Hepatocyte (in vitro differentiated cells): ENCODE measurements around the gene INO80D. TPM values are rescaled to one million over a fixed set of nuclear protein-coding genes. Genes with fewer than 3 reads are reported as not detected.

Experiments
- DNase-seq: peaks from one replicate; pipeline ENCODE4 v3.0.0-alpha.2; 2016; ENCODE audit warnings: low spot score
- H2AFZ ChIP-seq: fragments of 200-600 bp; sonication (generic); 2 replicates; pipeline ENCODE4 v1.6.0; 2016; ENCODE audit warnings: antibody characterized with exemption, mild to moderate bottlenecking
- H3K27ac ChIP-seq: fragments of 200-600 bp; sonication (generic); 2 replicates; pipeline ENCODE4 v1.5.1; 2016; ENCODE audit warnings: mild to moderate bottlenecking
- H3K27me3 ChIP-seq: fragments of 200-600 bp; sonication (generic); 2 replicates; pipeline ENCODE4 v1.6.1; 2016
- H3K36me3 ChIP-seq: fragments of 200-600 bp; sonication (generic); replicated peaks from 2 replicates; pipeline ENCODE4 v1.5.1; 2016; ENCODE audit warnings: low read depth; ENCODE audit not compliant: insufficient read depth
- H3K4me1 ChIP-seq: fragments of 200-600 bp; sonication (generic); 2 replicates; pipeline ENCODE4 v1.5.1; 2016; ENCODE audit warnings: mild to moderate bottlenecking, moderate library complexity; ENCODE audit not compliant: insufficient read depth
- H3K4me2 ChIP-seq: fragments of 200-600 bp; sonication (generic); 2 replicates; pipeline ENCODE4 v1.6.0; 2016
- H3K4me3 ChIP-seq: fragments of 200-600 bp; sonication (generic); 2 replicates; pipeline ENCODE4 v1.5.1; 2016; ENCODE audit warnings: mild to moderate bottlenecking
- H3K79me2 ChIP-seq: fragments of 200-600 bp; sonication (generic); 2 replicates; pipeline ENCODE4 v1.6.0; 2017; ENCODE audit warnings: mild to moderate bottlenecking
- H3K9me2 ChIP-seq: fragments of 200-600 bp; sonication (generic); replicated peaks from 2 replicates; pipeline ENCODE4 v1.6.0; 2017; ENCODE audit warnings: mild to moderate bottlenecking; ENCODE audit not compliant: insufficient read depth
- H3K9me3 ChIP-seq: fragments of 200-600 bp; sonication (generic); 2 replicates; pipeline ENCODE4 v1.5.1; 2016; ENCODE audit warnings: low read depth, mild to moderate bottlenecking
- H4K20me1 ChIP-seq: fragments of 200-600 bp; sonication (generic); 2 replicates; pipeline ENCODE4 v1.6.0; 2016; ENCODE audit warnings: mild to moderate bottlenecking; ENCODE audit not compliant: insufficient read depth, poor library complexity, severe bottlenecking
- CTCF ChIP-seq: fragments of 200-600 bp; sonication (generic); IDR thresholded peaks from 2 replicates; pipeline ENCODE4 v1.5.1; 2016; ENCODE audit warnings: antibody characterized with exemption, mild to moderate bottlenecking; ENCODE audit not compliant: poor library complexity
- EZH2 ChIP-seq: fragments of 200-600 bp; sonication (generic); IDR thresholded peaks from 2 replicates; pipeline ENCODE4 v1.6.1; 2016; ENCODE audit warnings: antibody characterized with exemption, mild to moderate bottlenecking, borderline replicate concordance
- EZH2phosphoT487 ChIP-seq: fragments of 200-600 bp; sonication (generic); IDR thresholded peaks from one replicate; pipeline ENCODE4 v1.6.1; 2018; ENCODE audit warnings: antibody characterized with exemption, mild to moderate bottlenecking, low read depth, moderate library complexity; ENCODE audit not compliant: unreplicated experiment, severe bottlenecking
- WGBS: methylation state at CpG from one replicate; pipeline ENCODE4 v1.1.6; 2016; ENCODE audit warnings: low lambda C conversion rate; ENCODE audit errors: missing lambda C conversion rate; 5-methylcytosine and 5-hydroxymethylcytosine counted together
- polyA plus RNA-seq: library from polyadenylated mRNA; unstranded; fragments of >200 nt; fragmentation: Nextera tagmentation; extraction: Ambion mirVana; gene quantifications from 2 replicates; pipeline ENCODE4 v1.2.1, GENCODE V29; 2016
- total RNA-seq: library from RNA; depleted of rRNA; stranded (reverse); fragments of >200 nt; gene quantifications from 2 replicates; pipeline ENCODE4 v1.2.3, GENCODE V29; 2014

The INO80D gene
- total and polyA plus RNA-seq, 2 experiments from 2014 or later, result 6.6 to 15.0 TPM

DNA sequence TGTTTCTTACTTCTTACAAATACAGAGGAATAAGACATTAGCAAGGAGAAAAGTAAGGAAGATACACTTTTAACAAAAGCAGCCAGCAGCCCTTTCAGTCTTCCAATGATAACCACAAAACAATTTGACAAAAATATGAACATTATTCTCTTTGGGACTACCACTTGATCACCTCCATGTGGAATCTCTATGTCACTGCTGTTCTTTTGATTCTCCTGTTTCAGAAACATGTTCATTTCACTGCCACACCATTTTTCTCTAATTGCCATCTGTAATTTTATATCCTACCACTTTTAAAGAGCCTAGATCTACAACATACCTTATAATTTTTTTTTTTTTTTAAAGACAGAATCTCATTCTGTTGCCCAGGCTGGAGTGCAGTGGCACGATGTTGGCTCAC lies 10.9 kb downstream of the INO80D start:
- no peak for TF ChIP-seq CTCF
- TF ChIP-seq EZH2phosphoT487, result no peak
- TF ChIP-seq EZH2, result no peak
- no peaks in the 10 kb centered on the region for H3K9me3 ChIP-seq
- 100% methylated on average over 1 of the region's 1 CpG for whole genome bisulfite sequencing
- no peaks in the 10 kb centered on the region for H3K36me3 ChIP-seq
- H3K79me2 ChIP-seq, result peaks cover 99% of the 10 kb centered on the region
- no peak overlapping the region for H3K4me3 ChIP-seq
- no peaks in the 10 kb centered on the region for H3K4me1 ChIP-seq
- H3K9me2 ChIP-seq, result no peaks in the 10 kb centered on the region
- no peak for DNase-seq
- H3K4me2 ChIP-seq, result no peak overlapping the region
- no peak overlapping the region for H3K27ac ChIP-seq
- H4K20me1 ChIP-seq, result peaks cover 19% of the 10 kb centered on the region
- H3K27me3 ChIP-seq, result no peaks in the 10 kb centered on the region
- no peak overlapping the region for H2AFZ ChIP-seq

GRCh38 chr2:206071807-206072206 lies 14.2 kb downstream of the INO80D start:
- Histone ChIP-seq H3K27ac (no peak overlapping the region), H3K36me3 (no peaks in the 10 kb centered on the region), H3K79me2 (peaks cover 99% of the 10 kb centered on the region), H3K9me3 (no peaks in the 10 kb centered on the region), H3K27me3 (no peaks in the 10 kb centered on the region), H3K9me2 (no peaks in the 10 kb centered on the region), H3K4me1 (no peaks in the 10 kb centered on the region), H2AFZ (no peak overlapping the region), H3K4me2 (no peak overlapping the region), H3K4me3 (no peak overlapping the region), H4K20me1 (peaks cover 13% of the 10 kb centered on the region)
- TF ChIP-seq EZH2phosphoT487 (no peak), CTCF (no peak), EZH2 (no peak)
- DNase-seq, result no peak
- WGBS, result 95% methylated on average over 1 of the region's 1 CpG

GRCh38 chr2:206069417-206069816 lies 16.6 kb downstream of the INO80D start:
- H3K9me2 ChIP-seq, result no peaks in the 10 kb centered on the region
- H3K79me2 ChIP-seq, result peaks cover 99% of the 10 kb centered on the region
- TF ChIP-seq EZH2 (no peak), EZH2phosphoT487 (no peak), CTCF (no peak)
- no peak overlapping the region for H2AFZ ChIP-seq
- H3K9me3 ChIP-seq, result no peaks in the 10 kb centered on the region
- 86% methylated on average over 2 of the region's 2 CpGs for WGBS
- no peaks in the 10 kb centered on the region for H3K4me1 ChIP-seq
- no peak overlapping the region for H3K4me2 ChIP-seq
- no peaks in the 10 kb centered on the region for H3K27me3 ChIP-seq
- no peak overlapping the region for H3K4me3 ChIP-seq
- H4K20me1 ChIP-seq, result peaks cover 18% of the 10 kb centered on the region
- no peak for DNase-seq
- H3K27ac ChIP-seq, result no peak overlapping the region
- H3K36me3 ChIP-seq, result no peaks in the 10 kb centered on the region

DNA sequence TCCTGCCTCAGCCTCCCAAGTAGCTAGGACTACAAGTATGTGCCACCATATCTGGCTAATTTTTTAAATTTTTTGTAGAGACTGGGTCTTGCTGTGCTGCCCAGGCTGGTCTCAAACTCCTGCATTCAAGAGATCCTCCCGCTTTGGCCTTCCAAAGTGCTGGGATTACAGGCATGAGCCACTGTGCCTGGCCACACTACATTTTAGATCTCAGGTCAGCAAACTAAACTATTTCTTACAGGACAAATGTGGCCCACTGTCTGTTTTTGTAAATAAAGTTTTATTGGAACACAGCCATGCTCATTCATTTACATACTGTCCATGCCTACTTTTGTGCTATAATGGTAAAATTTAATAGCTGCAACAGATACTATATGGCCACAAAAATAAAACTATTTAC lies 17.8 kb downstream of the INO80D start:
- Histone ChIP-seq H3K79me2 (peaks cover 99% of the 10 kb centered on the region), H3K4me2 (no peak overlapping the region), H3K4me3 (no peak overlapping the region), H4K20me1 (peaks cover 19% of the 10 kb centered on the region), H3K36me3 (no peaks in the 10 kb centered on the region), H3K27me3 (no peaks in the 10 kb centered on the region), H3K9me2 (no peaks in the 10 kb centered on the region), H3K9me3 (no peaks in the 10 kb centered on the region), H2AFZ (no peak overlapping the region), H3K27ac (no peak overlapping the region), H3K4me1 (no peaks in the 10 kb centered on the region)
- no peak for DNase-seq
- TF ChIP-seq CTCF, result no peak
- TF ChIP-seq EZH2phosphoT487, result no peak
- TF ChIP-seq EZH2, result no peak
- WGBS, result 100% methylated on average over 1 of the region's 1 CpG
